ENCODE data around the gene CD1C. TPM values are rescaled to one million over a fixed set of nuclear protein-coding genes. Genes with fewer than 3 reads are reported as not detected.

CD1C gene
- polyA plus RNA-seq, 2 of the 4 experiments (the other 2 are of a cell fraction): not detected

GRCh38 chr1:158331106-158331425, 41.3 kb downstream of the CD1C start:
- 8% methylated on average over 1 of the region's 1 CpG for WGBS (ENCODE audit: missing lambda C conversion rate)
- ChIA-PET CTCF (no interaction called here), POLR2A (interaction anchor here (0.6 kb wide), 1 partner anchor 125 kb away, joined by 3 read pairs; no protein-coding TSS in a partner anchor)
- no peak for TF ChIP-seq FOSL2 (IDR thresholded peaks at IDR 0.05)
- TF ChIP-seq FOSL2 (CRISPR knock-in tag; IDR thresholded peaks at IDR 0.05): no peak
- no peak for TF ChIP-seq EHMT2 (IDR thresholded peaks at IDR 0.05; ENCODE audit: low read depth)
- TF ChIP-seq ZC3H11A (IDR thresholded peaks at IDR 0.05): no peak
- no peak for TF ChIP-seq MAFK (IDR thresholded peaks at IDR 0.05; ENCODE audit: partially characterized antibody)
- no peak for TF ChIP-seq CBX2 (IDR thresholded peaks at IDR 0.05; ENCODE audit: borderline replicate concordance, low read depth)
- TF ChIP-seq NR3C1 (IDR thresholded peaks at IDR 0.05): no peak
- no peak for TF ChIP-seq TFCP2L1 (CRISPR knock-in tag; IDR thresholded peaks at IDR 0.05)
- TF ChIP-seq ELK1 (IDR thresholded peaks at IDR 0.05; ENCODE audit: low read depth, low read length): no peak
- no peak for TF ChIP-seq NFE2L2 (conservative IDR thresholded peaks at IDR 0.05; ENCODE audit: low read length)
- TF ChIP-seq HOXA7 (CRISPR knock-in tag; IDR thresholded peaks at IDR 0.05): no peak
- TF ChIP-seq ZSCAN20 (CRISPR knock-in tag; IDR thresholded peaks at IDR 0.05): no peak
- no peak for TF ChIP-seq RARB (CRISPR knock-in tag; IDR thresholded peaks at IDR 0.05)
- TF ChIP-seq CBX8 (IDR thresholded peaks at IDR 0.05): no peak
- TF ChIP-seq HDAC2 (IDR thresholded peaks at IDR 0.05): no peak
- TF ChIP-seq, protein P1, sequence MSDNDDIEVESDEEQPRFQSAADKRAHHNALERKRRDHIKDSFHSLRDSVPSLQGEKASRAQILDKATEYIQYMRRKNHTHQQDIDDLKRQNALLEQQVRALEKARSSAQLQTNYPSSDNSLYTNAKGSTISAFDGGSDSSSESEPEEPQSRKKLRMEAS (IDR thresholded peaks at IDR 0.05): no peak
- TF ChIP-seq BHLHE40 (IDR thresholded peaks at IDR 0.05; ENCODE audit: low read depth, low read length): no peak
- TF ChIP-seq HMGXB4 (CRISPR knock-in tag; IDR thresholded peaks at IDR 0.05; ENCODE audit: borderline replicate concordance): no peak
- H3K4me1 ChIP-seq: no peaks in the 10 kb centered on the region
- ATAC-seq (no peak), DNase-seq (ENCODE audit: low read depth in 1 of 2, low spot score in 1 of 2) (no peak), FAIRE-seq (no peak)
- H3K4me2 ChIP-seq: no peak overlapping the region
- H3K9me3 ChIP-seq: no peaks in the 10 kb centered on the region
- H3K4me3 ChIP-seq: no peak overlapping the region
- H3K27ac ChIP-seq: no peak overlapping the region

DNA sequence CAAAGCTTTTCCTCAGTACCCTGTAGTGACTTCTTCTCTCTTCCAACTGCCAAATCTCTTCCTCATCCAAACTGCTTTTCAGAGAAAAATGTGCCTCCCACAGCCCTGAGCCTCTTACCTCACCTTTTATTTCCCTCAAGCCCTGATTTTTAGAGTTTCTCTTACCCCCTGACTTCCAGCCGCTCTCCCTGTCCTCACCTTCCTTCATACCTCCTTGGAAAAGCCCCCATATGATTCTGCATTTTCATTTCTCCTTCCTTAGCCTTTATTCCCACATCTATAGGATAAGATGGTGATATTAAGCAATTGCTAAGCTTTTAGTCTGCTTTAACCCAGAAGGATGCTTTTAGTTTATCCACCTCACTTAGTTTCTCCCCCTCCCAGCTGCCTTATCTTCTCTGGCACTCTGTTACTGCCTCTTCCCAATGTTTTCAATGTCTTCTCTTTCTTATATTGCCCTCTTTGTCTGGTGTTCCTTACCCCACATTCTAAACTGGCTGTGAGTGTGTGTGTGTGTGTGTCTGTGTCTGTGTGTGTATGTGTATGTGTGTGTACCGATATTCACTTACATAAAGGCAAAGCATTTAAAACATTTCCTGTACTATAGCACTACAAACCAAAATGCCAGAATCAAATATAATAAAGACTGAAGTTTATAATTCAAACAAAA, 41.9 kb downstream of the CD1C start, which contains the start of gene CD1B:
TSS of gene CD1B (minus strand) at position 51 of the 670 bp plus-strand sequence. CDS start 108 bp downstream, outside the sequence.
- 22% methylated on average over 2 of the region's 2 CpGs for WGBS (ENCODE audit: missing lambda C conversion rate)
- no peak for DNase-seq (ENCODE audit: low read depth in 1 of 2, low spot score in 1 of 2)
- no peak within 1 kb of the TSS for H3K4me2 ChIP-seq
- TF ChIP-seq CHD2 (IDR thresholded peaks at IDR 0.05; ENCODE audit: low read length, partially characterized antibody) (no peak), MYC (IDR thresholded peaks at IDR 0.05; ENCODE audit: borderline replicate concordance, low read length) (no peak), CBX8 (IDR thresholded peaks at IDR 0.05) (no peak), SREBF2 (IDR thresholded peaks at IDR 0.05) (no peak), HDAC2 (IDR thresholded peaks at IDR 0.05) (no peak), NFE2L2 (conservative IDR thresholded peaks at IDR 0.05; ENCODE audit: low read length) (no peak), PHF8 (IDR thresholded peaks at IDR 0.05; ENCODE audit: borderline replicate concordance, low read depth) (no peak), CEBPB (IDR thresholded peaks at IDR 0.05) (no peak), HEYL (CRISPR knock-in tag; IDR thresholded peaks at IDR 0.05) (no peak), TFCP2L1 (CRISPR knock-in tag; IDR thresholded peaks at IDR 0.05) (no peak)
- TF ChIP-seq, protein P2, sequence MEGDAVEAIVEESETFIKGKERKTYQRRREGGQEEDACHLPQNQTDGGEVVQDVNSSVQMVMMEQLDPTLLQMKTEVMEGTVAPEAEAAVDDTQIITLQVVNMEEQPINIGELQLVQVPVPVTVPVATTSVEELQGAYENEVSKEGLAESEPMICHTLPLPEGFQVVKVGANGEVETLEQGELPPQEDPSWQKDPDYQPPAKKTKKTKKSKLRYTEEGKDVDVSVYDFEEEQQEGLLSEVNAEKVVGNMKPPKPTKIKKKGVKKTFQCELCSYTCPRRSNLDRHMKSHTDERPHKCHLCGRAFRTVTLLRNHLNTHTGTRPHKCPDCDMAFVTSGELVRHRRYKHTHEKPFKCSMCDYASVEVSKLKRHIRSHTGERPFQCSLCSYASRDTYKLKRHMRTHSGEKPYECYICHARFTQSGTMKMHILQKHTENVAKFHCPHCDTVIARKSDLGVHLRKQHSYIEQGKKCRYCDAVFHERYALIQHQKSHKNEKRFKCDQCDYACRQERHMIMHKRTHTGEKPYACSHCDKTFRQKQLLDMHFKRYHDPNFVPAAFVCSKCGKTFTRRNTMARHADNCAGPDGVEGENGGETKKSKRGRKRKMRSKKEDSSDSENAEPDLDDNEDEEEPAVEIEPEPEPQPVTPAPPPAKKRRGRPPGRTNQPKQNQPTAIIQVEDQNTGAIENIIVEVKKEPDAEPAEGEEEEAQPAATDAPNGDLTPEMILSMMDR (IDR thresholded peaks at IDR 0.05): no peak
- FAIRE-seq: no peak
- ATAC-seq: no peak
- H3K4me3 ChIP-seq: no peak within 1 kb of the TSS
- POLR2A ChIA-PET: interaction anchor here (0.6 kb wide), 1 partner anchor 125 kb away, joined by 3 read pairs; no protein-coding TSS in a partner anchor
- H3K27ac ChIP-seq: no peak within 1 kb of the TSS
- CTCF ChIA-PET: no interaction called here
- no peaks in the 10 kb centered on the region for H3K9me3 ChIP-seq
- H3K4me1 ChIP-seq: no peaks in the 10 kb centered on the region

All from A549 (cell line).